Measurements from ENCODE around the gene CCSER1.

DNA sequence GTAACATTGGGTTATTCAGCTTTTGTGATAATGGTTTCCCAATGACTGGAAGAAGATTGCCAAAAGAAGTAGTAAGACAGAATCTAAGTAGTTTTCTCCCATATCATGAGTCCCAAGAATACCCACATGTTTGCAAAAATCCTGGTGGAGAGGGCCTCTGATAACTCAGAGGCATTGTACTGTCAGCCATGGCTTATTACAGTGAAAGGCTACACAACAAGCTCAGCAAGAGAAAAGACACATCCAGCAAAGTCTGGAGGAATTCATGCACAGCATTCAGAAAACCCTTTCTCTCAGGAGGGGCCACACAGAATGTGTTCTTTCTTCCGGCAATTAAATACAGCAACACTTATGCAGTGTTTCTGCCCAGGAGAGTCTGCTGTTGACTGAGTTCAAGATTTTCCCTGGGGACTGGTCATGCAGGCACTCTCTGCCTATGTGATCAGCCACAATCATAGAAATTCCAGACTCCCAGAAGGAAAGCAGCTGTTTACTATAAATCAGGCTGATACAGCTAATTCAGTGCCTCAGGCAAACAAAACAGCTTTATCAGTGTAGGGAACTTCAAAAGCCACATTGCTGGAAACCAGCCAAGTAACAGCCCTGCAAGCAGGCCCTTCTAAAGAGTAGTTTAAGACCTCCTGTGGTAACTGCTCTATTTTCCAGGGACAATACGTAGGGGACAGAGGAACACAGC, 937.1 kb downstream of the CCSER1 start:
- TF ChIP-seq, protein P1, sequence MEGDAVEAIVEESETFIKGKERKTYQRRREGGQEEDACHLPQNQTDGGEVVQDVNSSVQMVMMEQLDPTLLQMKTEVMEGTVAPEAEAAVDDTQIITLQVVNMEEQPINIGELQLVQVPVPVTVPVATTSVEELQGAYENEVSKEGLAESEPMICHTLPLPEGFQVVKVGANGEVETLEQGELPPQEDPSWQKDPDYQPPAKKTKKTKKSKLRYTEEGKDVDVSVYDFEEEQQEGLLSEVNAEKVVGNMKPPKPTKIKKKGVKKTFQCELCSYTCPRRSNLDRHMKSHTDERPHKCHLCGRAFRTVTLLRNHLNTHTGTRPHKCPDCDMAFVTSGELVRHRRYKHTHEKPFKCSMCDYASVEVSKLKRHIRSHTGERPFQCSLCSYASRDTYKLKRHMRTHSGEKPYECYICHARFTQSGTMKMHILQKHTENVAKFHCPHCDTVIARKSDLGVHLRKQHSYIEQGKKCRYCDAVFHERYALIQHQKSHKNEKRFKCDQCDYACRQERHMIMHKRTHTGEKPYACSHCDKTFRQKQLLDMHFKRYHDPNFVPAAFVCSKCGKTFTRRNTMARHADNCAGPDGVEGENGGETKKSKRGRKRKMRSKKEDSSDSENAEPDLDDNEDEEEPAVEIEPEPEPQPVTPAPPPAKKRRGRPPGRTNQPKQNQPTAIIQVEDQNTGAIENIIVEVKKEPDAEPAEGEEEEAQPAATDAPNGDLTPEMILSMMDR (conservative IDR thresholded peaks at IDR 0.05; ENCODE audit: low read length) = no peak
- no peak for TF ChIP-seq EZH2phosphoT487 (IDR thresholded peaks at IDR 0.05; ENCODE audit: borderline replicate concordance, low read depth, low read length)
